Stimulated activated CD4-positive, alpha-beta T cell treated with anti-CD3 and anti-CD28 coated beads, TNF-alpha, amount 100 ng/mL, for 4 hours (primary cell): ENCODE measurements around the gene TPBGL.

Source experiments
- DNase-seq, 3 experiments: peaks; one replicate each; pipeline ENCODE4 v3.0.0-alpha.2; 2020; ENCODE audit warnings: low read depth in 3 of 3

TPBGL gene

DNA sequence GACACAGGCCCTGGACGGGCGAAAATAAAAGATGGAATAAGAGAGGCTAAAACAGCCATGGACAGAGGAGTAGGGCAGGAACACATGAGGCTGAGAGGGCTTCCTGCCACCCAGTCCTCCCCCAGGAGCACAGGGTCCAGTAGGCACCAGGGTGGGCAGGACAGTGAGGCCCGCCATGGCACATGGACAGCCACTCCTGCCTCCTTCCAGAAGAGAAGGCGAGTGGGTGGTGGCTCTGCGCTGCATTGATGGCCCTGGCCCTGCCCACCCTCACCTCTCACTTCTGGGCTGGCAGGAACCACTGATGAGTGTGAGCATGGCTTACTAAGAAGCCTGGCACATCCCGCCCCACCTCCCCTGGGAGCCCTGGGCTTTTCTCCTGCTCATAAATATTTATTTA is 51.2 kb downstream of the TPBGL start:
- no peak for DNase-seq

- DNase-seq = no peak
These were observed 52.4 kb downstream of the TPBGL start for GRCh38 chr11:75292943-75293342.
